GM18858 (cell line): ENCODE data around the gene PRKAR1A.
"Not testable (repeated sequence)": the region's sequence is repeated elsewhere in the genome, so short reads cannot be mapped to it uniquely, and the experiment has no call there.

Source experiments
- ATAC-seq: cut with Tn5 transposase; IDR thresholded peaks from one replicate; pipeline ENCODE4 v1.9.1; 2021; ENCODE audit not compliant: unreplicated experiment

PRKAR1A gene

GRCh38 chr17:68512247-68512959 lies at the start of gene PRKAR1A:
TSS of gene PRKAR1A (plus strand) at chr17:68512430. CDS start at chr17:68515400, 2,970 bp downstream.
- ATAC-seq = peak; percentile 86

- ATAC-seq = no peak
Measured at GRCh38 chr17:68463211-68464019, 48.8 kb upstream of the PRKAR1A start.

- no peak for ATAC-seq
Measured at GRCh38 chr17:68468334-68468733, 43.9 kb upstream of the PRKAR1A start.

DNA sequence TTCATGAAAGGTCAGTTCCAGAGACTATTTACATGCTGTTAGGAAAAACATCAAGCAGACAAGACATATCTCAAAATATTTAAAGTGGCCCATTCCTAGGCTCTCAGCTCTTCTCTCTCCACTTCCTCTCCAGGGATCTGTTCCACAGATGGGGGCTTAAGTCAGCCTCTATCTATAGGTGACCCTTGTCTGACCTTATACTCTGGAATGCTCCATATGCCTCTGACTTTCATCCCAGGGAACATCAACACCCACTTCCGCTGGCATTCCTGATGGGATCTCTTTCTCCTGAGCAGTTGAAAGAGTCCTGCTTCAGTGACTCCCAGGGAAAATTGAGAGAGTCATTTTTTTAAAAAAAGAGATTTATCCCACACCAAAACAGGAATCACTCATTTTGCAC lies 43.4 kb upstream of the PRKAR1A start:
- no peak for ATAC-seq

DNA sequence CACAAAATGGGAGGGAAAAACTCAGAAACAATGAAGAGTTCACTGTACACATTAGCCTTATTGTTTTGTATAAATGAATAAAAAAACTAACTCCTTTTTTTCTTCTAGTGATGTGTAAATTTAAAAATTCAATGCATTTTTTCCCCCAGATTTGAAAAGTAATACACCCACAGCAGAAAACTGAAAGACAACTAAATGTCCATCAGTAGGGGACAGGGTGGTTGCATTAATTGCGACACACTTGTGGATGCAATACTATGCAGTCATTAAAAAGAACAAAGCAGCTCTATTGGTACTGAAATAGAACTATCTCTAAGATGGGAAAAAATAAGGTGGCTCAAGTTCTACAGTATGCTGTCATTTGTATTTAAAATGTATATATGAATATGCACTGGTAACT lies 41.3 kb upstream of the PRKAR1A start:
- ATAC-seq = no peak

DNA sequence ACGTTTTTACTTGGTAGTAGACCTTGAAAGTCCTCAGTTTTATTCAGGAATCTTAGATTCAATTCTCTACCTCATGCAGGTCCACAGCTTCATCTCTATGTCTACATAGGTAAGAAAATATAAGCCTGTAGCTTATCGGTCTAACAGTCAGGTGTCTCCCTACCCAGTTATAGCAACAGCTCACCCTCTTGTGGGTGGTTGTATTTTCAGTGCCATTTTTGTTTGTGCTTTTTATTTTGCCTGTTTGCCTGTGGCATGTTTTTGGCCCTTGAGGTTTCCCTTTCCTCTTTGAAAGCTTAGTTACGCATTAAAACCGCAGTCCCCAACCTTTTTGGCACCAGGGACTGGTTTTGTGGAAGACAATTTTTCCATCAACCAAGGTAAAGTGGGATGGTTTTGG lies 31.3 kb upstream of the PRKAR1A start:
- no peak for ATAC-seq

- ATAC-seq = no peak
Measured at GRCh38 chr17:68482576-68483041, 29.6 kb upstream of the PRKAR1A start.

GRCh38 chr17:68484458-68484857 lies 27.8 kb upstream of the PRKAR1A start:
- ATAC-seq = no peak

DNA sequence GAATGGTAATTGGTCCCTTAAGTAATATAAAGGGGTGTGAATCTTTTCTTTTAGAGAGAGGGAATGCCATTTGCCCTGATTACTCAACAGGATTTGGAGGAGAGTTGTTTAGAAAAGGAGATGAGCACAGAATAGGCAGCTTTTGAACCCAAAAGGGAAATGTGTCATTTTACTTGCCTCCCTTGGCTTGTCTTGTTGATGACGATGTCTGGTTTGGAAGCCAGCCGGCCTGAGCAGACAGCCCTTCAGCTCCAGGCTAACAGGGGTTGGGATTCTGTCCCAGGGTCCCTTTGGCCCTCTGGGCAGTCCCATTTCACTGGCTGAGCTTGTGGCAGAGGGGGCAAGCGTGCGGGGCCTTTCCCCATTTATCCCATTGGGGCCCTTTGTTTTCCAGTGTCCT lies 22.3 kb upstream of the PRKAR1A start:
- no peak for ATAC-seq

GRCh38 chr17:68491381-68492231 lies 20.6 kb upstream of the PRKAR1A start:
- no peak for ATAC-seq

DNA sequence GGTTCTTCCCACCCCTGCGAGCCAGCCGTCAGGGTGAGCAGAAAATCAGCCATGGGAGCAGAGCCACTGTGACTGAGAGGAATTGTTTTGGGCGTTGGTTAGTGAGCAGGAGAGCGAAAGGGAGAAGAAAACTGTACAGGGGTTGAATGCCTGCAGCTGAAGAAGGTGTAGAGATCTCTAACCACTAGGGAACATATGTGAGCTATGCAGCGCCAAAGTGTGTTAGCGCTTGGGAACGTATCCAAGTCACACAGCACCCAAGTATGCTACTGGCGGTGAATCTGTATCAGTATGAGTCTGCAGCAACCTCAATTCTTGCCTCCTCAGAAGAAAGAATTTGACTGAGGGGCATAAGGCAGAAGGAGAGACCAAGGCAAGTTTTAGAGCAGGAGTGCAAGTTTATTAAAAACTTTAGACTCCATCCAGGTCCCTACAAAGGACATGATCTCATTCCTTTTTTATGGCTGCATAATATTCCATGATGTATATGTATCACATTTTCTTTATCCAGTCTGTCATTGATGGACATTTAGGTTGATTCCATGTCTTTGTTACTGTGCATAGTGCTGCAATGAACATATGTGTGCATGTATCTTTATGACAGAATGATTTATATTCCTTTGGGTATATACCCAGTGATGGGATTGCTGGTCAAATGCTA lies 19.7 kb upstream of the PRKAR1A start:
- not testable (repeated sequence) for ATAC-seq

DNA sequence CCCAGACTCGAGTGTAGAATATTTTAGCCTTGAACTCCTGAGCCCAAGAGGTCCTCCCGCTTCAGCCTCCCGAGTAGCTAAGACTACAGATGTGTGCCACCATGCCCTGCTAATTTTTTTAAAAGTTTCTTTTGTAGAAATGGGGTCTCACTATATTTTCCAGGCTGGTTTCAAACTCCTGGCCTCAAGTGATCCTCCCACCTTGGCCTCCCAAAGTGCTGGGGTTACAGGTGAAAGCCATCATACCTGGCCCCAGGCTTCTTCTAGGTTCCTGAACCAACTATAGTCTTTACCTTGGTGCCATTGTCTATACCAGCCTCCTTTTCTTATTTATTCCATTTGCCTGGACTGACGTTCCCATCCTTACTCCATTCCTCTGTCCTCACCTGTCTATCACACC lies 17.1 kb upstream of the PRKAR1A start:
- ATAC-seq = no peak

GRCh38 chr17:68497885-68498319 lies 14.3 kb upstream of the PRKAR1A start:
- peak; percentile 87 for ATAC-seq

GRCh38 chr17:68498479-68499326 lies 13.5 kb upstream of the PRKAR1A start:
- ATAC-seq = no peak

- no peak for ATAC-seq
Measured at GRCh38 chr17:68499587-68499986, 12.6 kb upstream of the PRKAR1A start.

GRCh38 chr17:68501074-68501473 lies 11.2 kb upstream of the PRKAR1A start:
- no peak for ATAC-seq

DNA sequence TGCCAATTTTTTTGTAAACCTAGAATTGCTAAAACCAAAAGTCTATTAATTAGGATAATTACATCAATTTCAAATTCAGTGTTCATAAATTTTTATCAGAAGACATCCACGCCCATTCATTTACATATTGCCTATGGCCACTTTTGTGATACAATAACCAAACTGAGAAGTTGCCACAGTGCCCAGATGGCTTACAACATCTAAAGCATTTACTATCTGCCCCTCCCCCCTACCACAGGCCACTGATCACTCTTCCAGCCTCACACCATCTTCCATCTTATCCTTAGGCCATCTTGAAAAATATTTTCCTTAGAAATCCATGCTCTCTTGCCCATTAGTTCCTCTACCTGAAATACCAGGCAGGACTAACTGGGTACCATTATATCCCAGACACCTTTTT lies 6.3 kb upstream of the PRKAR1A start:
- ATAC-seq = no peak

DNA sequence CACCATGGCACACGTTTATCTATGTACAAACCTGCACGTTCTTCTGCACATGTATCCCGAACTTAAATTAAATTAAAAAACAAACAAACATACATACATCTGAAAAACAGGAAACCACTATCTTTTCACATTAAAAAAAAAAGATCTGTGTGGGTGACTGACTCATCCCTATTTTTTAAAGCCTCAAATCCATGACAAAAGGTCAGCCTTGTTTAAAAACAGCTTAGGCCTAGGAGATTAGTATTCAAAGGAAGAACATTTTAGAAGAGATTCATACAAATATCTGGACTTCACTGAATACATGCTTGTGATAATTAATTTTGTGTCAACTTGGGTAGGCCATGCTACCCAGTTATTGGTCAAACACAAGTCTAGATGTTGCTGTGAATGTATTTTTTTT lies 4.7 kb upstream of the PRKAR1A start:
- ATAC-seq = no peak

DNA sequence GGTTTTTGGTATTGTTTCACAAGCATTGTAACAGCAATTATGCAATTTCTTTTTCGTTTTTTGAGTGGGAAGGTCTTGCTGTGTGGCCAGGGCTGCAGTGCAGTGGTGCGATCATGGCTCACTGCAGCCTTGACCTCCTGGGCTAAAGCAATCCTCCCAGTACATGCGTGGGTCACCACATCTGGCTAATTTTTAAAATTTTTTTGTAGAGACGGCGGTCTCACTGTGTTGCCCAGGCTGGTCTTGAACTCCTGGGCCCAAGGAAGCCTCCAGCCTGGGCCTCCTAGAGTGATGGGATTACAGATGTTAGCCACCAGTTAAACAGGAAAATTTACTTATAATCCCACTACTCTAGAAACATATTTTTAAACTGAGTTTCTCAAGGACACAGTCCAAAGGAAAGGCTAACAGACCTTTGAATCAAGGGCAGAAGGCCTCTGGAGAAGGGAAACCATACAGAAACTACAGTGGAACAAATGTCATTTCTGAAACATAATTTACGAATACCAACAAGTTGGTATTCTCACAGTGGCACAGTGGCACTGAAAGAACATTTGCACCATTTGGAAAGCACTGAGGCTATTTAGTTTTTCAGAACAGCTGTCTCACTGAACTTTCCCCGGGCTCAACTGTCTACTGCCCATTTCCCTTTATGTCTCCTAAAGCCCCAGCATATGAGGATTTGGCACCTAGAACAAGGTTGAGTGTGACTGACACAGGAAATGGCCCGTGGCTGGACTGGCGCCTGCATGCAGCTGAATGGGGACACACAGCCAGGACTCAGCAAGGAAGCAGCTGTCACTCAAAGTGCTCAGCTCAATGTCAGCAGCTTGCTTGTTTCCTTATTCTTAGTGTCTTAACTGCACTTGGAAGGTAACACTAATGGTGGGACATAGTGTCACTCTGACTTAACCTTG lies 2.8 kb upstream of the PRKAR1A start:
- ATAC-seq = no peak
